HepG2 (cell line): ENCODE results near the gene VAMP2. TPM values are rescaled to one million over a fixed set of nuclear protein-coding genes. Genes with fewer than 3 reads are reported as not detected.
A peak's percentile ranks its signal among the peaks of the same experiment; 100 is the strongest.

Experiments used
- ARNTL ChIP-seq: sonication (generic); formaldehyde crosslinking; IDR thresholded peaks from 2 replicates; pipeline ENCODE4 v1.4.0; 2020; ENCODE audit warnings: mild to moderate bottlenecking, missing genetic modification reagents
- CEBPZ ChIP-seq: IDR thresholded peaks from 2 replicates; pipeline ENCODE4 v1.6.1; 2012; ENCODE audit warnings: low read length, improper control_type of control experiment
- DRAP1 ChIP-seq: IDR thresholded peaks from 2 replicates; pipeline ENCODE4 v1.6.1; 2016; ENCODE audit warnings: missing genetic modification reagents, missing compliant biosample characterization
- FOXC1 ChIP-seq: sonication (generic); formaldehyde crosslinking; IDR thresholded peaks from 2 replicates; pipeline ENCODE4 v1.8.0; 2022; ENCODE audit warnings: mild to moderate bottlenecking, missing genetic modification reagents, borderline replicate concordance
- FOXK2 ChIP-seq: fragments of 450-650 bp; IDR thresholded peaks from 2 replicates; pipeline ENCODE4 v1.6.1; 2016
- HOXA3 ChIP-seq: sonication (generic); formaldehyde crosslinking; IDR thresholded peaks from 2 replicates; pipeline ENCODE4 v1.5.0; 2020; ENCODE audit warnings: missing genetic modification reagents
- PCBP2 ChIP-seq: fragments of 200-400 bp; formaldehyde crosslinking; optimal IDR thresholded peaks from 2 replicates; pipeline ENCODE3; 2018; ENCODE audit warnings: low read length, low read depth; ENCODE audit not compliant: poor library complexity, severe bottlenecking
- RFX3 ChIP-seq: IDR thresholded peaks from 2 replicates; pipeline ENCODE4 v1.6.1; 2016; ENCODE audit warnings: missing biosample characterization, missing genetic modification reagents
- SMAD3 ChIP-seq: sonication (generic); formaldehyde crosslinking; IDR thresholded peaks from 2 replicates; pipeline ENCODE4 v1.4.0; 2020; ENCODE audit warnings: missing genetic modification reagents
- SMARCE1 ChIP-seq: fragments of 450-650 bp; IDR thresholded peaks from 2 replicates; pipeline ENCODE4 v1.6.1; 2017; ENCODE audit warnings: borderline replicate concordance
- U2AF1 ChIP-seq: fragments of 200-400 bp; formaldehyde crosslinking; optimal IDR thresholded peaks from 2 replicates; pipeline ENCODE3; 2017; ENCODE audit warnings: mild to moderate bottlenecking, low read depth, low read length
- ZFAT ChIP-seq: sonication (generic); formaldehyde crosslinking; conservative IDR thresholded peaks from 2 replicates; pipeline ENCODE4 v1.8.1; 2023; ENCODE audit warnings: missing genetic modification reagents, inconsistent platforms
- ZKSCAN8 ChIP-seq: IDR thresholded peaks from 2 replicates; pipeline ENCODE4 v1.6.1; 2016; ENCODE audit warnings: borderline replicate concordance, missing genetic modification reagents, missing compliant biosample characterization
- ZMYM4 ChIP-seq: sonication (generic); formaldehyde crosslinking; IDR thresholded peaks from 2 replicates; pipeline ENCODE4 v1.8.1; 2023; ENCODE audit warnings: mild to moderate bottlenecking, missing genetic modification reagents
- ZNF333 ChIP-seq: sonication (generic); formaldehyde crosslinking; IDR thresholded peaks from 2 replicates; pipeline ENCODE4 v1.4.0; 2020; ENCODE audit warnings: mild to moderate bottlenecking, missing genetic modification reagents, borderline replicate concordance
- ZNF598 ChIP-seq: sonication (generic); formaldehyde crosslinking; IDR thresholded peaks from 2 replicates; pipeline ENCODE4 v1.5.1; 2020; ENCODE audit warnings: mild to moderate bottlenecking, missing genetic modification reagents, borderline replicate concordance
- ZNF609 ChIP-seq: sonication (generic); formaldehyde crosslinking; IDR thresholded peaks from 2 replicates; pipeline ENCODE4 v1.4.0; 2020; ENCODE audit warnings: mild to moderate bottlenecking, missing genetic modification reagents, borderline replicate concordance
- ZNF761 ChIP-seq: sonication (generic); formaldehyde crosslinking; conservative IDR thresholded peaks from 2 replicates; pipeline ENCODE4 v1.4.0; 2020; ENCODE audit warnings: mild to moderate bottlenecking, missing genetic modification reagents
- ZNF879 ChIP-seq: sonication (generic); formaldehyde crosslinking; IDR thresholded peaks from 2 replicates; pipeline ENCODE4 v1.8.1; 2023; ENCODE audit warnings: missing genetic modification reagents
- ZXDC ChIP-seq: sonication (generic); formaldehyde crosslinking; IDR thresholded peaks from 2 replicates; pipeline ENCODE4 v1.5.0; 2020; ENCODE audit warnings: mild to moderate bottlenecking, missing genetic modification reagents
- polyA plus RNA-seq, 8 experiments: library from polyadenylated mRNA; depleted of rRNA in 3 of 8; stranded (reverse) in 7 of 8; unstranded in 1 of 8; fragments of >200 nt; fragmentation: Illumina TruSeq in 4 of 8; extraction: Trizol in 4 of 8; gene quantifications; 2 replicates each; pipeline versions ENCODE4 v1.2.1 to v1.2.3, GENCODE V29; 2011 to 2016; ENCODE audit warnings: low read depth in 4 of 8, missing spikeins in 1 of 8, mixed read lengths in 1 of 8; ENCODE audit not compliant: insufficient read depth in 1 of 8
- total RNA-seq, 5 experiments: library from RNA; depleted of rRNA; stranded (reverse); fragments of >200 nt; fragmentation: Illumina TruSeq; extraction: Trizol; gene quantifications; 2 replicates each; pipeline ENCODE4 v1.2.3, GENCODE V29; 2016; ENCODE audit warnings: low read depth in 1 of 5

VAMP2 gene
- total and polyA plus RNA-seq, 2 of the 13 experiments (the other 11 are each of a cell fraction or from before 2014, with no cell fraction given) = 3.9 to 17.2 TPM

- TF ChIP-seq ZMYM4 = no peak
- no peak for TF ChIP-seq CEBPZ
- TF ChIP-seq ZNF761 (CRISPR knock-in tag) = no peak
- no peak for TF ChIP-seq ZNF333 (CRISPR knock-in tag)
- TF ChIP-seq DRAP1 (CRISPR knock-in tag) = no peak
- TF ChIP-seq U2AF1 = no peak
- no peak; the same call in 1 of the 2 replicates for TF ChIP-seq ZNF598 (CRISPR knock-in tag)
- TF ChIP-seq HOXA3 = no peak
- TF ChIP-seq SMARCE1 = no peak
- TF ChIP-seq FOXC1 (CRISPR knock-in tag) = no peak
- no peak for TF ChIP-seq ZFAT (CRISPR knock-in tag)
- TF ChIP-seq SMAD3 (CRISPR knock-in tag) = no peak
- no peak for TF ChIP-seq PCBP2
- TF ChIP-seq ZNF609 (CRISPR knock-in tag) = peak; percentile 72; the same call in 1 of the 2 replicates
- TF ChIP-seq FOXK2 = peak; percentile 93
- TF ChIP-seq RFX3 (CRISPR knock-in tag) = no peak
- no peak for TF ChIP-seq ZNF879 (CRISPR knock-in tag)
- TF ChIP-seq ARNTL = no peak
- TF ChIP-seq ZXDC (CRISPR knock-in tag) = no peak
- no peak for TF ChIP-seq ZKSCAN8 (CRISPR knock-in tag)
These were observed 48.2 kb upstream of the VAMP2 start (continued) for GRCh38 chr17:8210761-8211458.
